DOHH2 (cell line): ENCODE data around the gene KIF1A.

Experiments
- H3F3A ChIP-seq: fragments of 200-600 bp; sonication (generic), shearing (Covaris generic); 2 replicates; pipeline ENCODE4 v1.6.0; 2016; ENCODE audit warnings: antibody characterized with exemption, mild to moderate bottlenecking; ENCODE audit not compliant: control insufficient read depth, insufficient read depth
- H3K27ac ChIP-seq: fragments of 200-600 bp; sonication (generic); 2 replicates; pipeline ENCODE4 v1.5.1; 2014; ENCODE audit warnings: low read depth, mild to moderate bottlenecking, low read length, moderate library complexity
- H3K27me3 ChIP-seq: fragments of 200-600 bp; sonication (generic); 2 replicates; pipeline ENCODE4 v1.6.1; 2014; ENCODE audit warnings: mild to moderate bottlenecking, low read length, mixed read lengths; ENCODE audit not compliant: control insufficient read depth
- H3K36me3 ChIP-seq: fragments of 200-600 bp; sonication (generic); 2 replicates; pipeline ENCODE4 v1.6.1; 2014; ENCODE audit warnings: mild to moderate bottlenecking, low read length, moderate library complexity, mixed read lengths; ENCODE audit not compliant: control insufficient read depth
- H3K4me1 ChIP-seq: fragments of 200-600 bp; sonication (generic); 2 replicates; pipeline ENCODE4 v1.6.1; 2014; ENCODE audit warnings: mild to moderate bottlenecking, low read length, mixed read lengths; ENCODE audit not compliant: control insufficient read depth
- H3K4me2 ChIP-seq: fragments of 200-600 bp; sonication (generic); 2 replicates; pipeline ENCODE4 v1.6.0; 2014; ENCODE audit warnings: mild to moderate bottlenecking, low read length, moderate library complexity
- H3K4me3 ChIP-seq: fragments of 200-600 bp; sonication (generic); 2 replicates; pipeline ENCODE4 v1.5.1; 2014; ENCODE audit warnings: mild to moderate bottlenecking, low read length, mixed read lengths
- H3K79me2 ChIP-seq: fragments of 200-600 bp; sonication (generic); 2 replicates; pipeline ENCODE4 v1.6.1; 2014; ENCODE audit warnings: mild to moderate bottlenecking, low read length, mixed read lengths; ENCODE audit not compliant: control insufficient read depth
- H3K9me2 ChIP-seq: fragments of 200-600 bp; sonication (generic); replicated peaks from 2 replicates; pipeline ENCODE4 v1.6.1; 2014; ENCODE audit warnings: mild to moderate bottlenecking, low read length, mixed read lengths; ENCODE audit not compliant: control insufficient read depth
- H3K9me3 ChIP-seq: fragments of 200-600 bp; sonication (generic); 2 replicates; pipeline ENCODE4 v1.6.1; 2014; ENCODE audit warnings: antibody characterized with exemption, low read length, mixed read lengths; ENCODE audit not compliant: control insufficient read depth, insufficient read depth
- H4K20me1 ChIP-seq: fragments of 200-600 bp; sonication (generic); 2 replicates; pipeline ENCODE4 v1.6.0; 2014; ENCODE audit warnings: low read depth, mild to moderate bottlenecking, antibody characterized with exemption, low read length, moderate library complexity; ENCODE audit not compliant: control insufficient read depth, insufficient read depth
- EZH2phosphoT487 ChIP-seq: fragments of 200-600 bp; sonication (generic); IDR thresholded peaks from 2 replicates; pipeline ENCODE4 v1.6.1; 2017; ENCODE audit warnings: borderline replicate concordance, mild to moderate bottlenecking, antibody characterized with exemption, low read length, moderate library complexity, mixed read lengths
- TF ChIP-seq, protein P1 (sequence below): fragments of 200-600 bp; sonication (generic); IDR thresholded peaks from one replicate; pipeline ENCODE4 v1.5.1; 2014; ENCODE audit warnings: antibody characterized with exemption, mild to moderate bottlenecking, low read depth, low read length; ENCODE audit not compliant: poor library complexity, severe bottlenecking

The KIF1A gene

DNA sequence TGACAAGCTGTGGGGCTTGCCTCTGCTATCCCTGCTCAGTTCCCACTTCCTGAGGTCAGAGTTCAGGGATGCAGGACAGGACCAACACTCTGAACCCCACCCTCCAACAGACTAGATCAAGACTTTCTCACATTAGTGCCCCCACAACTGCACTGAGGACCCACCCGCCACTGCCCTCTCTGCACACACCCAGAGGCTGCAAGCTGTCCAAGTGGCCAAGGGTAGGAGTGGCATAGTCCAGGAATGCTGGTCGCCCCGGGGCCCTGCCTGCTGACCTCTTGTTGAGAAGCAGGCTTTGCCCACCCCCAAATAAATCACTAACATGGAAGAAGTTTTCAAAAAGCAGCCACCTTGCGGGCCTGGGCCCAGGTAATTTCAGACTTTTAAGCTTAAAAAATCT, 5.5 kb upstream of the KIF1A start:
- no peaks in the 10 kb centered on the region for H4K20me1 ChIP-seq
- TF ChIP-seq, protein P1, sequence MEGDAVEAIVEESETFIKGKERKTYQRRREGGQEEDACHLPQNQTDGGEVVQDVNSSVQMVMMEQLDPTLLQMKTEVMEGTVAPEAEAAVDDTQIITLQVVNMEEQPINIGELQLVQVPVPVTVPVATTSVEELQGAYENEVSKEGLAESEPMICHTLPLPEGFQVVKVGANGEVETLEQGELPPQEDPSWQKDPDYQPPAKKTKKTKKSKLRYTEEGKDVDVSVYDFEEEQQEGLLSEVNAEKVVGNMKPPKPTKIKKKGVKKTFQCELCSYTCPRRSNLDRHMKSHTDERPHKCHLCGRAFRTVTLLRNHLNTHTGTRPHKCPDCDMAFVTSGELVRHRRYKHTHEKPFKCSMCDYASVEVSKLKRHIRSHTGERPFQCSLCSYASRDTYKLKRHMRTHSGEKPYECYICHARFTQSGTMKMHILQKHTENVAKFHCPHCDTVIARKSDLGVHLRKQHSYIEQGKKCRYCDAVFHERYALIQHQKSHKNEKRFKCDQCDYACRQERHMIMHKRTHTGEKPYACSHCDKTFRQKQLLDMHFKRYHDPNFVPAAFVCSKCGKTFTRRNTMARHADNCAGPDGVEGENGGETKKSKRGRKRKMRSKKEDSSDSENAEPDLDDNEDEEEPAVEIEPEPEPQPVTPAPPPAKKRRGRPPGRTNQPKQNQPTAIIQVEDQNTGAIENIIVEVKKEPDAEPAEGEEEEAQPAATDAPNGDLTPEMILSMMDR = no peak
- TF ChIP-seq EZH2phosphoT487 = no peak
- no peaks in the 10 kb centered on the region for H3K79me2 ChIP-seq
- H3K9me3 ChIP-seq = no peaks in the 10 kb centered on the region
- H3K4me2 ChIP-seq = no peak overlapping the region
- H3K4me3 ChIP-seq = no peak overlapping the region
- H3K9me2 ChIP-seq = no peaks in the 10 kb centered on the region
- no peak overlapping the region for H3K27ac ChIP-seq
- peaks cover 16% of the 10 kb centered on the region for H3K27me3 ChIP-seq
- no peaks in the 10 kb centered on the region for H3K4me1 ChIP-seq
- no peaks in the 10 kb centered on the region for H3K36me3 ChIP-seq
- no peaks in the 10 kb centered on the region for H3F3A ChIP-seq

DNA sequence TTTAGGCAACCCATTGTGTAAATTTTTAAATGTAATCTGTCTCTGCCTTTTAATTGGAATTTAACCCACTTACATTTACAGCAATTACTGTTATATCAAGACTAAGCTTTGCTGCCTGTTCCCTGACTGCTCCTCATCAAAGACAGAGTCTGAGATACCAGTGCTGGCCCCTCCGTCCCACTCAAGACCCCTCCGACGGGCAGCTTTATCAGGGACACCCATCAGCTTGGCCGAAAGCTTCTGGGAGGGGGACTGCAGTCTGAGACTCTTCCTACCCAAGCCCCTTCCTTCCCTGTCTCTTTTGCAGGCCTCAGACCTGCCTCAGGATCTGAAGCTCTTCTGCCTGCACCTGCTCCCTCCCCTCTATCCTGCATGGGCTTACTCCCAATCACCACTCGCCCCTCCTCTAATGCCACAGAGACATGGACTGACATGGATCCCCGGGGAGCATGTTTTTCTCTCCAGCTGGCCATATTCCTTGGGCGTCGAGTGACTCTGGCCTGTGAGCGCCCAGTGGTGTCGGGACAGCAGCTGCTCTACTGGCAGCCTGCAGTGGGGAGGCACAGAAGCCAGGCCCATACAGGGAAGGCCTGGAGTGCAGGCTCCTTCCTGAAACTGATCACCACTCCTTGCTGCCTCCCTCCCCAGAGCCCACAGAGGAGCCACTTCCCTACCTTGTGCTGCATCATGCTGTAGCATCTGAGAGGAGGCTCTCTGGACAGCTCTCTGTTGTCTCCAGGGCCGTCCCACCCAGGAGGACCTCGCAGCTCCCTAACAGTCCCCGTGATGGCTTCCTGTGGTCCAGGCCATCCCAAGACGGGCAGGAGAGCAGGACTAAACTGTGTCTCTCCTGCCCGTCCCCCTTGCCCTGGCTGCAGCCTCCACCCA, 3.7 kb upstream of the KIF1A start:
- Histone ChIP-seq H3K9me2 (no peaks in the 10 kb centered on the region), H3F3A (no peaks in the 10 kb centered on the region), H4K20me1 (no peaks in the 10 kb centered on the region), H3K4me3 (no peak overlapping the region), H3K9me3 (no peaks in the 10 kb centered on the region), H3K27ac (no peak overlapping the region), H3K4me2 (no peak overlapping the region), H3K36me3 (no peaks in the 10 kb centered on the region), H3K27me3 (peaks cover 16% of the 10 kb centered on the region), H3K79me2 (no peaks in the 10 kb centered on the region), H3K4me1 (no peaks in the 10 kb centered on the region)
- TF ChIP-seq EZH2phosphoT487 = no peak
- TF ChIP-seq, protein P1 = no peak

DNA sequence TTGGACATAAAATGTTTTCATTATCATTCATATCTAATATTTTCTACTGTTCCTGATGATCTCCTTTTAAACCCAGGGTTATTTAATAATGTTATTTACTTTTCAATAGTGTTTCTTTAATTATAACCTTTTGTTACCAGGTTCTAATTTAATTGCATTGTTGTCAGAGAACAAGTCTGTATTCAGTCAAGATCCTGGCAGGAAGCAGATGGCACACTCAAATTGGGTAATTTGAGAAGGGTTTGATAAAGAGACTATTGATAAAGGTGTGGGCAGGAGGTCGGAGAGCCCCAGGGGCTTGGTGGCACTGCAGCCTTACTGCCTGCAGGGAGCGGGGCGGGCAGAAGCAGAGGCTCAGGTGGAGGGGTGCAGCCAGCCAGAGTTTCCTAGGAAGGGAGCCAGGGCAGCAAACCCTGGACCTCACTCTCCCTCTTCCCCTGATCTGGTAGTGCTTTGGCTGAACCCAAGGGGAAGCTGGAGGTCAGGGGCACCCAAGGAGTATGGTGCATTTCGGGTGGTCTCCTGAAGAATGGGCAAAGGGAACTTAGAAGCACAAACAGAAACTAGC, 2.3 kb upstream of the KIF1A start:
- no peak overlapping the region for H3K4me2 ChIP-seq
- H3K9me3 ChIP-seq = no peaks in the 10 kb centered on the region
- no peaks in the 10 kb centered on the region for H3K9me2 ChIP-seq
- no peak overlapping the region for H3K27ac ChIP-seq
- no peaks in the 10 kb centered on the region for H3F3A ChIP-seq
- no peaks in the 10 kb centered on the region for H3K4me1 ChIP-seq
- TF ChIP-seq, protein P1 = no peak
- TF ChIP-seq EZH2phosphoT487 = no peak
- H3K4me3 ChIP-seq = no peak overlapping the region
- no peaks in the 10 kb centered on the region for H3K79me2 ChIP-seq
- H3K27me3 ChIP-seq = peaks cover 16% of the 10 kb centered on the region
- no peaks in the 10 kb centered on the region for H3K36me3 ChIP-seq
- H4K20me1 ChIP-seq = no peaks in the 10 kb centered on the region
